Measurements from ENCODE around the gene SEC62.

The SEC62 gene

DNA sequence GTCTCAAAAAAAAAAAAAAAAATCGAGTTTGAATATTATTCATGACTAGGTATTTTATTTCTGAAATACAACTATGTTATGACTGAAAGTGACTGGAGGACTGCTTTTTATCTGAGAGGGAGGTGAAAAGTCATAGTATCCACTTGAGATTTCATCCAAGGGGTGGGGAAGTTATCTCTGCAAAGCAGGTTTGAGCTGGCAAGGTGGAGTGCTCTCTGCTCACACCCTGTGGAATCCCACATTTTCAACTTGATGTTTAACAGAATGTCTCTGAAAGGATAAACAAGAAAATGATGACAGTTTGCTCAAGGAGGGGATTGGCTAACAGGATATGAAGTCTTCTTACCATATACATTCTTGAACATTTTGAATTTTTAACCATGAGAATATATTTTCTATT is 27.3 kb upstream of the SEC62 start:
- no peak for DNase-seq (ENCODE audit: extremely low read depth, low read depth)
- H3K4me3 ChIP-seq (replicated peaks; ENCODE audit: low read depth, low read length) = no peak overlapping the region
- TF ChIP-seq, protein P1, sequence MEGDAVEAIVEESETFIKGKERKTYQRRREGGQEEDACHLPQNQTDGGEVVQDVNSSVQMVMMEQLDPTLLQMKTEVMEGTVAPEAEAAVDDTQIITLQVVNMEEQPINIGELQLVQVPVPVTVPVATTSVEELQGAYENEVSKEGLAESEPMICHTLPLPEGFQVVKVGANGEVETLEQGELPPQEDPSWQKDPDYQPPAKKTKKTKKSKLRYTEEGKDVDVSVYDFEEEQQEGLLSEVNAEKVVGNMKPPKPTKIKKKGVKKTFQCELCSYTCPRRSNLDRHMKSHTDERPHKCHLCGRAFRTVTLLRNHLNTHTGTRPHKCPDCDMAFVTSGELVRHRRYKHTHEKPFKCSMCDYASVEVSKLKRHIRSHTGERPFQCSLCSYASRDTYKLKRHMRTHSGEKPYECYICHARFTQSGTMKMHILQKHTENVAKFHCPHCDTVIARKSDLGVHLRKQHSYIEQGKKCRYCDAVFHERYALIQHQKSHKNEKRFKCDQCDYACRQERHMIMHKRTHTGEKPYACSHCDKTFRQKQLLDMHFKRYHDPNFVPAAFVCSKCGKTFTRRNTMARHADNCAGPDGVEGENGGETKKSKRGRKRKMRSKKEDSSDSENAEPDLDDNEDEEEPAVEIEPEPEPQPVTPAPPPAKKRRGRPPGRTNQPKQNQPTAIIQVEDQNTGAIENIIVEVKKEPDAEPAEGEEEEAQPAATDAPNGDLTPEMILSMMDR (IDR thresholded peaks at IDR 0.05; ENCODE audit: low read depth, low read length, missing control alignments) = no peak

GRCh38 chr3:169939751-169940150 is 26.9 kb upstream of the SEC62 start:
- H3K4me3 ChIP-seq (replicated peaks; ENCODE audit: low read depth, low read length) = no peak overlapping the region
- no peak for DNase-seq (ENCODE audit: extremely low read depth, low read depth)
- TF ChIP-seq, protein P1 (IDR thresholded peaks at IDR 0.05; ENCODE audit: low read depth, low read length, missing control alignments) = no peak

DNA sequence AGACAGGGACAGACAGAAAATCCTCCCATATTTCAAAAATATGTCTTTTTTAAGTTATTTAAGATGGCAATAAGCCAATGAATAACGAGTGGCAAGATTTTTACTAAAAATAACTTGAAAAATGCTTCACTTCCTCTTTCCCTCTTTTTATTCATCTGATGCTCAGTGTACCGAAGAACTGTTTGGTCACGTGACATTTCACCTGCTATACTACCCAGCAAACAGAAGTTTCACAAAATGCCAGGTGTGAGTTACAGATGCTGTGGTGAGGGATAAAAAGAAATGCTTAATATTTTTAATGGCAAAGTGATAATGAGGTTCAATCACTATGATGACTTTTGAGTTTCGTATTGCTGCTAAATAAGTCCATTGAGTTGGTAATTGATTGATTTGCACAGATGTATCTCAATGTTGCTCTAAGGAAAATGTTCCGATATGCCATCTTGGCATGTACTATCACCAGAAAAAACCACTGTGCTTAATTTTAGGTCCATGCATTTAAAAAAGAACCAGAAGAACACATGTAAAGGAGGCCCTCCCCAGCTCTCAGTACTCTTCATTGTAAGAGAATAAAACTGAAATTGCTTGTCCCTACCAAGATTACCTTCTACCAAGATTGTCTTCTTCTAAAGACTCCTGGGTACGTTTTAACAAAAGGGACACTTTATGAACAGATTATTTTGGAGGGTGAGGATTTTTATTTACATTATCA is 26.0 kb upstream of the SEC62 start:
- H3K4me3 ChIP-seq (replicated peaks; ENCODE audit: low read depth, low read length) = no peak overlapping the region
- TF ChIP-seq, protein P1 (IDR thresholded peaks at IDR 0.05; ENCODE audit: low read depth, low read length, missing control alignments) = no peak
- no peak for DNase-seq (ENCODE audit: extremely low read depth, low read depth)

- TF ChIP-seq, protein P1 (IDR thresholded peaks at IDR 0.05; ENCODE audit: low read depth, low read length, missing control alignments) = no peak
- no peak for DNase-seq (ENCODE audit: extremely low read depth, low read depth)
Measured at GRCh38 chr3:169945313-169945712, 21.3 kb upstream of the SEC62 start.

DNA sequence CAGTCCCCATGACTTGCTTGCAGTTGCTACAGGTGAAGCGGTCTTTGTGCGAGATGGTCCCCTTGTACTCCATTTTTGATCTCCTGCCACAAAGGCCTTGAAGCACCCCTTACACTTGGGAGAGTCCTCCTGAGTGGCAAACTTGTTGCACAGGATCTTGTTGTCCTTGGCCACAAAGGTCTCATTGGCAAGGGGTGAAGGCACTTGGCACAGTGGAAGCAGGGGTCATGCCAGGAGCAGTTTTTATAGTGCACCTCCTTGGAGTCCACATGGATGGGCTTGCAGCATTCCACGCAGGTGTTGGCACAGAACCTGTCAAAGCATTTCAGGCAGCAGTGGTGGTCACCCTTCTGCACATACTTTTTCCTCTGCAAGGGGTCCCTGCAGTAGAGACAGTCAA is 20.3 kb upstream of the SEC62 start:
- no peak for DNase-seq (ENCODE audit: extremely low read depth, low read depth)
- TF ChIP-seq, protein P1 (IDR thresholded peaks at IDR 0.05; ENCODE audit: low read depth, low read length, missing control alignments) = no peak

More at GRCh38 chr3:169945313-169945712, 21.3 kb upstream of the SEC62 start:
- H3K4me3 ChIP-seq (replicated peaks; ENCODE audit: low read depth, low read length) = no peak overlapping the region

GRCh38 chr3:169948559-169949448 is 17.8 kb upstream of the SEC62 start:
- H3K4me3 ChIP-seq (replicated peaks; ENCODE audit: low read depth, low read length) = no peak overlapping the region
- DNase-seq (ENCODE audit: extremely low read depth, low read depth) = no peak
- TF ChIP-seq, protein P1 (IDR thresholded peaks at IDR 0.05; ENCODE audit: low read depth, low read length, missing control alignments) = no peak

More for the DNA sequence above, 20.3 kb upstream of the SEC62 start:
- no peak overlapping the region for H3K4me3 ChIP-seq (replicated peaks; ENCODE audit: low read depth, low read length)
